Measurements from ENCODE around the gene TCF7L2. TPM values are rescaled to one million over a fixed set of nuclear protein-coding genes. Genes with fewer than 3 reads are reported as not detected.

TCF7L2 gene
- total and polyA plus RNA-seq, 9 of the 15 experiments (the other 6 are each of a cell fraction or from before 2014, with no cell fraction given), result 0.32 to 2.8 (median 0.92) TPM

DNA sequence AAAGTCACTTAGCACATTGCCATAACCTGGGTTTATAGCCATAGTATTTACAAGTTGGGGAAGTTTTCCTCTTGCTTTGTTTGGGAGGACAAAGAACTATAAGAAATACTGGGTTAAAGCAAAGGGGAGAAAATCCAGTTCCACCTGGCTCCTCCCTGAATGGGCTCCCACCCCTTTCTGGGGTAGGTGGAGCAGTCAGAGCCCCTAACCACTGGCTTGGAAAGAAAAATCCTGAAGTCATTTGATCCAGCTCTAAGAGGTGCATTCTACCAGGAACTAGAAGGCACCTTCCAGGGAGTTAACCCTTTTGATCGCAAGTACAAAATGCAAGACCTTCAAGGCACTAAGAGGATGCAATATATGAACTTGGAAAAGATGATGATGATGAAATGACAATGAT, 31.3 kb upstream of the TCF7L2 start:
- 50% methylated on average over 1 of the region's 1 CpG for WGBS (ENCODE audit: insufficient coverage, low coverage, missing lambda C conversion rate)

More for the DNA sequence above, 31.3 kb upstream of the TCF7L2 start:
- Histone ChIP-seq H3K79me2 (ENCODE audit: control insufficient read depth, insufficient read depth, low read length) (no peaks in the 10 kb centered on the region), H3K36me3 (ENCODE audit: control insufficient read depth, insufficient read depth, low read length) (no peaks in the 10 kb centered on the region), H2AFZ (ENCODE audit: low read depth, low read length) (no peak overlapping the region), H3K27ac (ENCODE audit: extremely low read depth, low read depth, low read length) (no peak overlapping the region), H3K4me1 (replicated peaks in 1 of 2; ENCODE audit: control insufficient read depth in 2 of 2, insufficient read depth in 2 of 2, low read length in 2 of 2) (no peaks in the 10 kb centered on the region; a peak in 2 of 5 replicates), H3K27me3 (ENCODE audit: control insufficient read depth in 2 of 2, insufficient read depth in 2 of 2, low read length in 2 of 2) (no peaks in the 10 kb centered on the region), H3K4me2 (ENCODE audit: insufficient read depth, low read length) (no peak overlapping the region), H3K4me3 (no peak overlapping the region), H3K9me3 (replicated peaks; ENCODE audit: control insufficient read depth, insufficient read depth, low read depth, low read length) (no peaks in the 10 kb centered on the region), H3K9ac (ENCODE audit: insufficient read depth in 1 of 2, low read depth in 2 of 2, low read length in 2 of 2) (no peak overlapping the region), H4K20me1 (replicated peaks; ENCODE audit: control insufficient read depth, insufficient read depth, low read length) (no peaks in the 10 kb centered on the region), H3K9me1 (ENCODE audit: control insufficient read depth, insufficient read depth, low read length) (no peaks in the 10 kb centered on the region)
- ATAC-seq, result no peak
- POLR2A ChIA-PET, result no interaction called here
- BruUV-seq (replicated peaks), result no TSS peak
- no peak for DNase-seq (ENCODE audit: extremely low read depth in 1 of 4, low spot score in 3 of 4)
- in situ Hi-C loops (cut with MboI), result no loop called here
- TF ChIP-seq ZNF41 (CRISPR knock-in tag; conservative IDR thresholded peaks at IDR 0.05), result no peak
- no peak for TF ChIP-seq NCOA2 (IDR thresholded peaks at IDR 0.05; ENCODE audit: partially characterized antibody in 2 of 2)
- TF ChIP-seq, protein P1, sequence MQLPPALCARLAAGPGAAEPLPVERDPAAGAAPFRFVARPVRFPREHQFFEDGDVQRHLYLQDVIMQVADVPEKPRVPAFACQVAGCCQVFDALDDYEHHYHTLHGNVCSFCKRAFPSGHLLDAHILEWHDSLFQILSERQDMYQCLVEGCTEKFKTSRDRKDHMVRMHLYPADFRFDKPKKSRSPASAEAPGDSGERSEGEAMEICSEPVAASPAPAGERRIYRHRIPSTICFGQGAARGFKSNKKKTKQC (CRISPR knock-in tag; IDR thresholded peaks at IDR 0.05), result no peak
- TF ChIP-seq, protein P2, sequence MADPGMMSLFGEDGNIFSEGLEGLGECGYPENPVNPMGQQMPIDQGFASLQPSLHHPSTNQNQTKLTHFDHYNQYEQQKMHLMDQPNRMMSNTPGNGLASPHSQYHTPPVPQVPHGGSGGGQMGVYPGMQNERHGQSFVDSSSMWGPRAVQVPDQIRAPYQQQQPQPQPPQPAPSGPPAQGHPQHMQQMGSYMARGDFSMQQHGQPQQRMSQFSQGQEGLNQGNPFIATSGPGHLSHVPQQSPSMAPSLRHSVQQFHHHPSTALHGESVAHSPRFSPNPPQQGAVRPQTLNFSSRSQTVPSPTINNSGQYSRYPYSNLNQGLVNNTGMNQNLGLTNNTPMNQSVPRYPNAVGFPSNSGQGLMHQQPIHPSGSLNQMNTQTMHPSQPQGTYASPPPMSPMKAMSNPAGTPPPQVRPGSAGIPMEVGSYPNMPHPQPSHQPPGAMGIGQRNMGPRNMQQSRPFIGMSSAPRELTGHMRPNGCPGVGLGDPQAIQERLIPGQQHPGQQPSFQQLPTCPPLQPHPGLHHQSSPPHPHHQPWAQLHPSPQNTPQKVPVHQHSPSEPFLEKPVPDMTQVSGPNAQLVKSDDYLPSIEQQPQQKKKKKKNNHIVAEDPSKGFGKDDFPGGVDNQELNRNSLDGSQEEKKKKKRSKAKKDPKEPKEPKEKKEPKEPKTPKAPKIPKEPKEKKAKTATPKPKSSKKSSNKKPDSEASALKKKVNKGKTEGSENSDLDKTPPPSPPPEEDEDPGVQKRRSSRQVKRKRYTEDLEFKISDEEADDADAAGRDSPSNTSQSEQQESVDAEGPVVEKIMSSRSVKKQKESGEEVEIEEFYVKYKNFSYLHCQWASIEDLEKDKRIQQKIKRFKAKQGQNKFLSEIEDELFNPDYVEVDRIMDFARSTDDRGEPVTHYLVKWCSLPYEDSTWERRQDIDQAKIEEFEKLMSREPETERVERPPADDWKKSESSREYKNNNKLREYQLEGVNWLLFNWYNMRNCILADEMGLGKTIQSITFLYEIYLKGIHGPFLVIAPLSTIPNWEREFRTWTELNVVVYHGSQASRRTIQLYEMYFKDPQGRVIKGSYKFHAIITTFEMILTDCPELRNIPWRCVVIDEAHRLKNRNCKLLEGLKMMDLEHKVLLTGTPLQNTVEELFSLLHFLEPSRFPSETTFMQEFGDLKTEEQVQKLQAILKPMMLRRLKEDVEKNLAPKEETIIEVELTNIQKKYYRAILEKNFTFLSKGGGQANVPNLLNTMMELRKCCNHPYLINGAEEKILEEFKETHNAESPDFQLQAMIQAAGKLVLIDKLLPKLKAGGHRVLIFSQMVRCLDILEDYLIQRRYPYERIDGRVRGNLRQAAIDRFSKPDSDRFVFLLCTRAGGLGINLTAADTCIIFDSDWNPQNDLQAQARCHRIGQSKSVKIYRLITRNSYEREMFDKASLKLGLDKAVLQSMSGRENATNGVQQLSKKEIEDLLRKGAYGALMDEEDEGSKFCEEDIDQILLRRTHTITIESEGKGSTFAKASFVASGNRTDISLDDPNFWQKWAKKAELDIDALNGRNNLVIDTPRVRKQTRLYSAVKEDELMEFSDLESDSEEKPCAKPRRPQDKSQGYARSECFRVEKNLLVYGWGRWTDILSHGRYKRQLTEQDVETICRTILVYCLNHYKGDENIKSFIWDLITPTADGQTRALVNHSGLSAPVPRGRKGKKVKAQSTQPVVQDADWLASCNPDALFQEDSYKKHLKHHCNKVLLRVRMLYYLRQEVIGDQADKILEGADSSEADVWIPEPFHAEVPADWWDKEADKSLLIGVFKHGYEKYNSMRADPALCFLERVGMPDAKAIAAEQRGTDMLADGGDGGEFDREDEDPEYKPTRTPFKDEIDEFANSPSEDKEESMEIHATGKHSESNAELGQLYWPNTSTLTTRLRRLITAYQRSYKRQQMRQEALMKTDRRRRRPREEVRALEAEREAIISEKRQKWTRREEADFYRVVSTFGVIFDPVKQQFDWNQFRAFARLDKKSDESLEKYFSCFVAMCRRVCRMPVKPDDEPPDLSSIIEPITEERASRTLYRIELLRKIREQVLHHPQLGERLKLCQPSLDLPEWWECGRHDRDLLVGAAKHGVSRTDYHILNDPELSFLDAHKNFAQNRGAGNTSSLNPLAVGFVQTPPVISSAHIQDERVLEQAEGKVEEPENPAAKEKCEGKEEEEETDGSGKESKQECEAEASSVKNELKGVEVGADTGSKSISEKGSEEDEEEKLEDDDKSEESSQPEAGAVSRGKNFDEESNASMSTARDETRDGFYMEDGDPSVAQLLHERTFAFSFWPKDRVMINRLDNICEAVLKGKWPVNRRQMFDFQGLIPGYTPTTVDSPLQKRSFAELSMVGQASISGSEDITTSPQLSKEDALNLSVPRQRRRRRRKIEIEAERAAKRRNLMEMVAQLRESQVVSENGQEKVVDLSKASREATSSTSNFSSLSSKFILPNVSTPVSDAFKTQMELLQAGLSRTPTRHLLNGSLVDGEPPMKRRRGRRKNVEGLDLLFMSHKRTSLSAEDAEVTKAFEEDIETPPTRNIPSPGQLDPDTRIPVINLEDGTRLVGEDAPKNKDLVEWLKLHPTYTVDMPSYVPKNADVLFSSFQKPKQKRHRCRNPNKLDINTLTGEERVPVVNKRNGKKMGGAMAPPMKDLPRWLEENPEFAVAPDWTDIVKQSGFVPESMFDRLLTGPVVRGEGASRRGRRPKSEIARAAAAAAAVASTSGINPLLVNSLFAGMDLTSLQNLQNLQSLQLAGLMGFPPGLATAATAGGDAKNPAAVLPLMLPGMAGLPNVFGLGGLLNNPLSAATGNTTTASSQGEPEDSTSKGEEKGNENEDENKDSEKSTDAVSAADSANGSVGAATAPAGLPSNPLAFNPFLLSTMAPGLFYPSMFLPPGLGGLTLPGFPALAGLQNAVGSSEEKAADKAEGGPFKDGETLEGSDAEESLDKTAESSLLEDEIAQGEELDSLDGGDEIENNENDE (IDR thresholded peaks at IDR 0.05; ENCODE audit: low read depth, low read length), result no peak
- TF ChIP-seq NFIX (CRISPR knock-in tag; IDR thresholded peaks at IDR 0.05; ENCODE audit: low read depth), result no peak
- no peak for TF ChIP-seq CBFA2T2 (conservative IDR thresholded peaks at IDR 0.05)
- no peak for TF ChIP-seq NR4A1 (CRISPR knock-in tag; IDR thresholded peaks at IDR 0.05)
- TF ChIP-seq NR4A1 (tag; IDR thresholded peaks at IDR 0.05), result no peak
- intact Hi-C loops (cut with micrococcal nuclease), result no loop called here
- FAIRE-seq, result no peak
- CTCF ChIA-PET (ENCODE audit: low intra/inter-chr PET ratio), result no interaction called here
